Lower lobe of right lung (tissue), 2 donors: ENCODE measurements around the gene MAPK1. TPM values are rescaled to one million over a fixed set of nuclear protein-coding genes. Genes with fewer than 3 reads are reported as not detected.
A peak's percentile ranks its signal among the peaks of the same experiment; 100 is the strongest.
"Not testable (repeated sequence)": the region's sequence is repeated elsewhere in the genome, so short reads cannot be mapped to it uniquely, and the experiment has no call there.

Source experiments
- ATAC-seq, 2 donors: fragments of 200-7000 bp; cut with Tn5 transposase; one replicate each; pipeline ENCODE4 v1.9.1; 2020 to 2022; ENCODE audit warnings: mild to moderate bottlenecking in 2 of 2, moderate library complexity in 2 of 2
- DNase-seq: peaks from one replicate; pipeline ENCODE4 v3.0.0-alpha.2; 2020
- H3K27ac ChIP-seq: fragments of 200-600 bp; one replicate; pipeline ENCODE4 v1.8.0; 2022
- H3K27me3 ChIP-seq: fragments of 200-600 bp; one replicate; pipeline ENCODE4 v1.8.0; 2022; ENCODE audit warnings: low read depth
- H3K36me3 ChIP-seq: fragments of 200-600 bp; one replicate; pipeline ENCODE4 v1.8.0; 2022; ENCODE audit warnings: mild to moderate bottlenecking
- H3K4me1 ChIP-seq: fragments of 200-600 bp; one replicate; pipeline ENCODE4 v1.8.0; 2022
- H3K4me3 ChIP-seq: fragments of 200-600 bp; one replicate; pipeline ENCODE4 v1.8.0; 2022; ENCODE audit warnings: mild to moderate bottlenecking
- H3K9me3 ChIP-seq: fragments of 200-600 bp; one replicate; pipeline ENCODE4 v1.8.0; 2022
- CTCF ChIP-seq: fragments of 200-600 bp; IDR thresholded peaks from one replicate; pipeline ENCODE4 v1.8.0; 2022; ENCODE audit warnings: antibody characterized with exemption, mild to moderate bottlenecking
- intact Hi-C: fragments of 100-400 bp; cut with DNase I; formaldehyde crosslinking; loops from one replicate; pipeline ENCODE4 v1.11.0; 2022
- total RNA-seq: library from RNA; stranded (reverse); fragmentation: NEBNext Ultra II Directional; extraction: Animal tissue kit (Norgen Biotek cat#: 25700); gene quantifications from one replicate; pipeline ENCODE4 v1.2.1, GENCODE V29; 2021
- donor health status: DM: no; HTN: yes; CAD: no; lungs with severe emphysema.

Gene MAPK1
- total RNA-seq, 1 donor from 2014 or later = 146 TPM

DNA sequence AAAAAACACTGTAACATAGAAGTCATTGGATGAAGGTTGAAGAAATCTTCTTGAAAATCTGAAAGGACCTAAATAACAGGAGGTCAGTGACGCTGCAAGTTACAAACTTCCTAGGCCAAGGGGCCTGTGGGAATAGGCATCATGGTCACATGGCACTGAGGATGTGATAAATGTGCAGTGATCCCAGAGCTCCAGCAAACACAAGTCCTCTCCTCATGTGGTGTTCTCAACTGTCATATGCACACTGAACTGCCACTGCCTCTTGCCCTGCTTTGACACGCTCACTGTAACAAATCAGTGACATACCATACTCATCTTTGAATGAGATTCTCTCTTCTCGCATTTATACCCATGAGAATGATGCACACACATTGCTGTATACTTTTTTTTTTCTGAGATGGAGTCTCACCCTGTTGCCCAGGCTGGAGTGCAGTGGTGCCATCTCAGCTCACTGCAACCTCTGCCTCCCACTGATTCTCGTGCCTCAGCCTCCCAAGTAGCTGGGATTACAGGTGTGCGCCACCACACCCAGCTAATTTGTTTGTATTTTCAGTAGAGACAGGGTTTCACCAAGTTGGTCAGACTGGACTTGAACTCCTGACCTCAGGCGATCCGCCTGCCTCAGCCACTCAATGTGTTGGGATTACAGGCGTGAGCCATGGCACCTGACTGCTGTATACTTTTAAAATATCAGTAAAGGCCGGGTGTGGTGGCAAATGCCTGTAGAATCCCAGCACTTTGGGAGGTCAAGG, 66.7 kb downstream of the MAPK1 start:
- Histone ChIP-seq H3K4me1 (no peaks in the 10 kb centered on the region), H3K4me3 (no peak overlapping the region), H3K27me3 (no peaks in the 10 kb centered on the region), H3K27ac (no peak overlapping the region), H3K9me3 (no peaks in the 10 kb centered on the region), H3K36me3 (peaks cover 95% of the 10 kb centered on the region)
- no peak for DNase-seq
- no peak for TF ChIP-seq CTCF
- no peak for ATAC-seq
- intact Hi-C loops = loop anchor here (10.0 kb wide), 1 partner anchor 54 kb away; no protein-coding TSS in a partner anchor

DNA sequence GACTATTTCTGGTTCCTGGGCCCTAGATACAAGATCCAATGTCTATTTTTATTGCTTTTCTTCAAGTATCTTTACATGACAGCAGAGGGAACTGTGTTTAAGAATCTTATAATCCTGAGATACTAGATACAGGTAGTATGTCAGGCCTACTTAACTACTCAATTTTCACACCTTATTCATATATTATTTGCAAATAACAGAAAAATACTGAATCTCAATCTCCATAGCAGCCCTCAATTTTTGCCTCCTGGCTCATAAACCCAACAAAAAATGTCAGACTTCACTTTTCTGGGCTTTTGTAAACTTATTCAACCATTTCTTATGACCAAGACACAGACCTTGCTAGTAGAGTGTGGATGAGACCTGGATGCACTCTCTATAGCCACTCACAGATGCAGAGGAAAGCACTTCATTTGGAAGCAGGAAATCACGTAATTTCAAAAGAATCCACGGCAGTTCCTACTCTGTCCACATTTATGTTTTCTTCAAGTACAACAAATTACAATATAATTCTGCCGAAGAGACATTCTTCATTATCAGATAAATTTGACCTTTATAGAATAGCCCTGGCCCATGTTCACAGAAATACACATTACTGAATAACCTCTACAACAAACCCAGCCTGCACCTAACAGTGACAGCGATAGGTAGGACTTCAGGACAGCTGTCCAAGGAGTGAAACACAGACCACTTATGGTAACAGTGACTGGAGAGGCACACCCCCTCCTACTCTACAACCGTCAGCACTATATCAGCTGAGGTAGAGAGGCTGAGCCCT, 69.8 kb downstream of the MAPK1 start:
- TF ChIP-seq CTCF = no peak
- DNase-seq (no peak), ATAC-seq (no peak)
- intact Hi-C loops = no loop called here
- Histone ChIP-seq H3K27me3 (no peaks in the 10 kb centered on the region), H3K27ac (no peak overlapping the region), H3K9me3 (no peaks in the 10 kb centered on the region), H3K36me3 (peaks cover 91% of the 10 kb centered on the region), H3K4me1 (no peaks in the 10 kb centered on the region), H3K4me3 (no peak overlapping the region)

- H3K4me3 ChIP-seq = no peak overlapping the region
- peaks cover 90% of the 10 kb centered on the region for H3K36me3 ChIP-seq
These were observed 70.6 kb downstream of the MAPK1 start for GRCh38 chr22:21796863-21797262.

DNA sequence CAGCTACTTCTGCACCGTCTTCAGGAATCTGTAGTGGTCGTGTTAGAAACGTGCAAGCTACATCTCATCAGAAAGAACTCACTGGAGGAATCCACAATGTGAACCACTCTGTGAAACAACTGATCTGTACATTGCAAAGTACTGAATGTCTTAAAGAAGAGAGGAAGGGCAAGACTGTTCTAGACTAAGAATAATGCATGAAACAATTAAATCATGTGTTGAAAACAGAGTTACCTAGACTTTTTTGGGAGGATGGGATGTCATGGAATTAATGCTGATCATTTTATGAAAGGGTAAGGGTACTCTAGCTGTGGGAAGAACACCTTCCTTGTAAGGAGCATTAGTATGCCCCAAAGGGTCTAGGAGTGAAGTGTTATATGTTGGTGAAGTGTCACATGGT, 71.2 kb downstream of the MAPK1 start:
- H3K4me3 ChIP-seq = no peak overlapping the region
- no peaks in the 10 kb centered on the region for H3K4me1 ChIP-seq
- ATAC-seq (no peak), DNase-seq (no peak)
- peaks cover 88% of the 10 kb centered on the region for H3K36me3 ChIP-seq
- no peak for TF ChIP-seq CTCF
- no peaks in the 10 kb centered on the region for H3K9me3 ChIP-seq
- H3K27ac ChIP-seq = no peak overlapping the region
- intact Hi-C loops = no loop called here
- no peaks in the 10 kb centered on the region for H3K27me3 ChIP-seq

More at GRCh38 chr22:21796863-21797262, 70.6 kb downstream of the MAPK1 start:
- H3K27me3 ChIP-seq = no peaks in the 10 kb centered on the region
- H3K4me1 ChIP-seq = no peaks in the 10 kb centered on the region
- intact Hi-C loops = no loop called here
- H3K9me3 ChIP-seq = no peaks in the 10 kb centered on the region
- H3K27ac ChIP-seq = no peak overlapping the region
- no peak for TF ChIP-seq CTCF
- DNase-seq = no peak
- ATAC-seq = peak in 1 of 2 donors; percentile 40

DNA sequence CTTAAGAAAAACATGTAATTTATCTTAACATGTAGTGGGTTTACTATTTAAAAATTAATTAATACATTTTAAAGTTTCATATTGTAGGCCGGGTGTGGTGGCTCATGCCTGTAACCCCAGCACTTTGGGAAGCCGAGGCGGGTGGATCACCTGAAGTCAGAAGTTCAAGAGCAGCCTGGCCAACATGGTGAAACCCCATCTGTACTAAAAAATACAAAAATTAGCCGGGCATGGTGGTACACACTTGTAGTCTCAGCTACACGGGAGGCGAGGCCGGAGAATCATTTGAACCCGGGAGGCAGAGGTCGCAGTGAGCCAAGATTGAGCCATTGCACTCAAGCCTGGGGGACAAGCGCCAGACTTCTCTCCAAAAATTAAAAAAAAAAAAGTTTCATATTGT, 73.7 kb downstream of the MAPK1 start:
- H3K27ac ChIP-seq, H3K9me3 ChIP-seq, H3K27me3 ChIP-seq, H3K4me1 ChIP-seq, H3K4me3 ChIP-seq, ATAC-seq, DNase-seq, intact Hi-C loops: not testable (repeated sequence)
- peaks cover 90% of the 10 kb centered on the region for H3K36me3 ChIP-seq
